Measurements from ENCODE around the gene DTNB. TPM values are rescaled to one million over a fixed set of nuclear protein-coding genes. Genes with fewer than 3 reads are reported as not detected.
"Not testable (repeated sequence)": the region's sequence is repeated elsewhere in the genome, so short reads cannot be mapped to it uniquely, and the experiment has no call there.

The DTNB gene
- total and polyA plus RNA-seq, 2 of the 4 experiments (the other 2 are of a cell fraction) = 3.8 to 5.3 TPM

- H3K4me2 ChIP-seq (ENCODE audit: low read depth, low read length); H2BK20ac ChIP-seq (ENCODE audit: low read depth, low read length); H2AK9ac ChIP-seq (replicated peaks; ENCODE audit: low read depth, low read length, poor library complexity); CTCF ChIA-PET; H3K14ac ChIP-seq (replicated peaks; ENCODE audit: low read depth, low read length); H2BK15ac ChIP-seq (ENCODE audit: low read depth, low read length); in situ Hi-C loops (cut with MboI; ENCODE audit: low sequenced_read_pairs); H4K91ac ChIP-seq (ENCODE audit: insufficient read depth, low read depth, low read length); H4K8ac ChIP-seq (ENCODE audit: low read depth in 2 of 2, low read length in 2 of 2); H4K5ac ChIP-seq (ENCODE audit: low read depth, low read length); H3K4me3 ChIP-seq (ENCODE audit: insufficient read depth, low read depth, low read length); H2AFZ ChIP-seq (replicated peaks; ENCODE audit: low read length, poor library complexity); H3K56ac ChIP-seq (ENCODE audit: extremely low read depth, insufficient read depth, low read length); intact Hi-C loops (cut with micrococcal nuclease); H3K36me3 ChIP-seq (ENCODE audit: control insufficient read depth, insufficient read depth, low read length); H4K20me1 ChIP-seq (ENCODE audit: insufficient read depth, low read length); H3K9me3 ChIP-seq (ENCODE audit: control insufficient read depth, insufficient read depth, low read length); H3K9ac ChIP-seq (ENCODE audit: low read depth, low read length); ATAC-seq (ENCODE audit: low read depth); H3K27me3 ChIP-seq (ENCODE audit: control insufficient read depth, insufficient read depth, low read length); dilution Hi-C loops (cut with HindIII; ENCODE audit: low sequenced_read_pairs, unreplicated experiment); POLR2A ChIA-PET (ENCODE audit: unreplicated experiment); H3K79me1 ChIP-seq (ENCODE audit: low read depth in 1 of 2, low read length in 2 of 2); H3K27ac ChIP-seq (ENCODE audit: insufficient read depth, low read length); H3K4me1 ChIP-seq (ENCODE audit: control insufficient read depth, insufficient read depth, low read length); BruUV-seq (replicated peaks); H2AK5ac ChIP-seq (ENCODE audit: low read depth, low read length); H3K23ac ChIP-seq (ENCODE audit: low read depth, low read length); H3K9me1 ChIP-seq (ENCODE audit: insufficient read depth, low read length); H3K18ac ChIP-seq (ENCODE audit: low read depth, low read length); H3K4ac ChIP-seq (ENCODE audit: low read depth, low read length); H2BK120ac ChIP-seq (ENCODE audit: low read depth, low read length); DNase-seq; H2BK5ac ChIP-seq (ENCODE audit: low read depth, low read length, poor library complexity, severe bottlenecking): not testable (repeated sequence)
- 74% methylated on average over 7 of the region's 33 CpGs; no CpG with 5 or more reads in 1 of the 2 experiments for WGBS, 2 experiments (ENCODE audit: extremely low coverage in 2 of 2, insufficient read length in 1 of 2)
Measured at GRCh38 chr2:25705575-25705974, 32.2 kb upstream of the DTNB start.
